ENCODE results near the gene TMEM184B.

GRCh38 chr22:38211556-38211955, 61.3 kb downstream of the TMEM184B start:
- TF ChIP-seq ZNF274 (IDR thresholded peaks at IDR 0.05; ENCODE audit: low read depth, low read length) (no peak), YY1 (IDR thresholded peaks at IDR 0.05; ENCODE audit: insufficient read depth, insufficient read length) (no peak), SUZ12 (IDR thresholded peaks at IDR 0.05; ENCODE audit: extremely low read depth, insufficient read depth, insufficient read length) (no peak)

Data from NT2/D1 (cell line).